NB4 (cell line): ENCODE data around the gene ANAPC1.

Experiments used
- DNase-seq: peaks from one replicate; pipeline ENCODE4 v3.0.0; 2010; ENCODE audit warnings: low read depth
- H3K4me3 ChIP-seq: one replicate; pipeline ENCODE4 v1.5.1; 2011; ENCODE audit warnings: mild to moderate bottlenecking, low read depth, low read length, moderate library complexity
- CTCF ChIP-seq: IDR thresholded peaks from one replicate; pipeline ENCODE4 v1.5.1; 2012; ENCODE audit warnings: low read depth, low read length
- MAX ChIP-seq: IDR thresholded peaks from 2 replicates; pipeline ENCODE4 v1.6.1; 2011; ENCODE audit warnings: low read depth, low read length
- MYC ChIP-seq: IDR thresholded peaks from 2 replicates; pipeline ENCODE4 v1.6.1; 2011; ENCODE audit warnings: low read depth, low read length
- POLR2A ChIP-seq: IDR thresholded peaks from 2 replicates; pipeline ENCODE4 v1.6.1; 2011; ENCODE audit warnings: mild to moderate bottlenecking; ENCODE audit not compliant: insufficient read length; ENCODE audit errors: extremely low read depth

The ANAPC1 gene

GRCh38 chr2:111924617-111925107 is 40.7 kb upstream of the ANAPC1 start:
- no peak overlapping the region for H3K4me3 ChIP-seq
- TF ChIP-seq CTCF (no peak), POLR2A (no peak), MAX (no peak), MYC (no peak)

GRCh38 chr2:111923276-111923804 is 39.3 kb upstream of the ANAPC1 start:
- DNase-seq: no peak
- no peak overlapping the region for H3K4me3 ChIP-seq

More at GRCh38 chr2:111924617-111925107, 40.7 kb upstream of the ANAPC1 start:
- no peak for DNase-seq

GRCh38 chr2:111919794-111920608 is 36.0 kb upstream of the ANAPC1 start:
- DNase-seq: peak; percentile 54
- H3K4me3 ChIP-seq: no peak overlapping the region
- TF ChIP-seq CTCF (no peak), MYC (no peak), POLR2A (no peak), MAX (no peak)

More at GRCh38 chr2:111923276-111923804, 39.3 kb upstream of the ANAPC1 start:
- TF ChIP-seq MAX (no peak), CTCF (no peak), MYC (no peak), POLR2A (no peak)

GRCh38 chr2:111919365-111919764 is 35.4 kb upstream of the ANAPC1 start:
- no peak for TF ChIP-seq POLR2A
- no peak for TF ChIP-seq MAX
- TF ChIP-seq MYC: no peak
- peak; percentile 32 for TF ChIP-seq CTCF
- peak; percentile 19 for DNase-seq

GRCh38 chr2:111918383-111918806 is 34.4 kb upstream of the ANAPC1 start:
- TF ChIP-seq MYC (no peak), CTCF (no peak), POLR2A (no peak), MAX (no peak)
- DNase-seq: no peak
- no peak overlapping the region for H3K4me3 ChIP-seq

More at GRCh38 chr2:111919365-111919764, 35.4 kb upstream of the ANAPC1 start:
- H3K4me3 ChIP-seq: no peak overlapping the region
